ENCODE data around the gene HCN1.

The HCN1 gene

GRCh38 chr5:45288746-45289145 lies 407.4 kb downstream of the HCN1 start:
- DNase-seq (ENCODE audit: low read depth, low spot score), result no peak

GRCh38 chr5:45284436-45284835 lies 411.7 kb downstream of the HCN1 start:
- DNase-seq (ENCODE audit: low read depth, low spot score), result no peak

GRCh38 chr5:45281081-45281480 lies 415.1 kb downstream of the HCN1 start:
- DNase-seq (ENCODE audit: low read depth, low spot score), result no peak

GRCh38 chr5:45279109-45279508 lies 417.1 kb downstream of the HCN1 start:
- peak; percentile 59 for DNase-seq (ENCODE audit: low read depth, low spot score)

- DNase-seq (ENCODE audit: low read depth, low spot score), result no peak
Observed at GRCh38 chr5:45277860-45278259, 418.3 kb downstream of the HCN1 start.

GRCh38 chr5:45274241-45274640 lies 421.9 kb downstream of the HCN1 start:
- DNase-seq (ENCODE audit: low read depth, low spot score), result no peak

- DNase-seq (ENCODE audit: low read depth, low spot score), result no peak
Observed at GRCh38 chr5:45271626-45272025, 424.6 kb downstream of the HCN1 start.

GRCh38 chr5:45264447-45264846 lies 431.7 kb downstream of the HCN1 start:
- DNase-seq (ENCODE audit: low read depth, low spot score), result no peak

GRCh38 chr5:45262061-45262590 lies 434.1 kb downstream of the HCN1 start:
- no peak for DNase-seq (ENCODE audit: low read depth, low spot score)

- no peak for DNase-seq (ENCODE audit: low read depth, low spot score)
Observed at GRCh38 chr5:45261125-45261524, 435.1 kb downstream of the HCN1 start.

- DNase-seq (ENCODE audit: low read depth, low spot score), result no peak
Observed at GRCh38 chr5:45260292-45260691, 435.9 kb downstream of the HCN1 start.

- no peak for DNase-seq (ENCODE audit: low read depth, low spot score)
Observed at GRCh38 chr5:45252978-45253377, 443.2 kb downstream of the HCN1 start.

- no peak for DNase-seq (ENCODE audit: low read depth, low spot score)
Observed at GRCh38 chr5:45252541-45252940, 443.6 kb downstream of the HCN1 start.

GRCh38 chr5:45225571-45226031 lies 470.6 kb downstream of the HCN1 start:
- DNase-seq (ENCODE audit: low read depth, low spot score), result no peak

GRCh38 chr5:45205403-45205961 lies 490.7 kb downstream of the HCN1 start:
- peak; percentile 98 for DNase-seq (ENCODE audit: low read depth, low spot score)

Measured in iPS DF 19.7 (cell line).